Sigmoid colon (tissue), 4 donors: ENCODE measurements around the gene MAP2.

Experiments
- CTCF ChIP-seq, 4 experiments: fragments of 450-650 bp in 3 of 4; fragments of 200-600 bp in 1 of 4; IDR thresholded peaks; one replicate each; pipeline ENCODE4 v1.5.1; 2016 to 2019; ENCODE audit warnings: antibody characterized with exemption in 4 of 4, mild to moderate bottlenecking in 3 of 4, moderate library complexity in 2 of 4
- POLR2A ChIP-seq, 2 donors: fragments of 450-650 bp; IDR thresholded peaks; one replicate each; pipeline ENCODE4 v1.6.1; 2016; ENCODE audit warnings: antibody characterized with exemption in 2 of 2, mild to moderate bottlenecking in 2 of 2, moderate library complexity in 2 of 2
- POLR2AphosphoS5 ChIP-seq, 4 donors: sonication (generic); formaldehyde crosslinking; IDR thresholded peaks; one replicate each; pipeline ENCODE4 v1.6.1; 2017; ENCODE audit warnings: antibody characterized with exemption in 4 of 4

GRCh38 chr2:209456489-209456888 is 32.6 kb downstream of the MAP2 start:
- TF ChIP-seq POLR2AphosphoS5 (IDR thresholded peaks at IDR 0.05) (no peak), POLR2A (IDR thresholded peaks at IDR 0.05) (no peak), CTCF (IDR thresholded peaks at IDR 0.05) (no peak)
